ENCODE measurements around the gene S100A7A. TPM values are rescaled to one million over a fixed set of nuclear protein-coding genes. Genes with fewer than 3 reads are reported as not detected.

S100A7A gene
- total RNA-seq, 2 donors from 2014 or later = not detected

- H3K36me3 Mint-ChIP-seq (ENCODE audit: low read depth) = no peaks in the 10 kb centered on the region
- no peaks in the 10 kb centered on the region for H3K9me3 ChIP-seq (ENCODE audit: control insufficient read depth, low read length)
- H3K9ac ChIP-seq (ENCODE audit: extremely low read depth, low read length, poor library complexity, severe bottlenecking) = no peak overlapping the region
- no peak overlapping the region for H3K4me3 ChIP-seq (ENCODE audit: low read length)
- H3K27me3 Mint-ChIP-seq (ENCODE audit: insufficient read depth) = peaks cover 2% of the 10 kb centered on the region
- H3K27me3 ChIP-seq (ENCODE audit: control insufficient read depth, insufficient read depth, low read length, poor library complexity, severe bottlenecking) = peaks cover 17% of the 10 kb centered on the region
- no peak overlapping the region for H3K27ac Mint-ChIP-seq
- H3K4me1 ChIP-seq (ENCODE audit: control insufficient read depth, insufficient read depth, low read length) = no peaks in the 10 kb centered on the region
- WGBS, 2 experiments (ENCODE audit: insufficient coverage in 1 of 2, insufficient read length in 1 of 2) = 79 to 85% methylated on average over 3 of the region's 3 CpGs
- H3K36me3 ChIP-seq (ENCODE audit: control insufficient read depth, insufficient read depth, low read length) = no peaks in the 10 kb centered on the region
- no peaks in the 10 kb centered on the region for H3K4me1 Mint-ChIP-seq
- no peak overlapping the region for H3K27ac ChIP-seq (ENCODE audit: low read depth, low read length)
- no peaks in the 10 kb centered on the region for H3K9me3 Mint-ChIP-seq
- TF ChIP-seq CTCF (conservative IDR thresholded peaks at IDR 0.05) = no peak
- no peak overlapping the region for H3K4me3 Mint-ChIP-seq
- no peak for DNase-seq
Measured at GRCh38 chr1:153430561-153430960, 14.2 kb downstream of the S100A7A start.

GRCh38 chr1:153431002-153431401 is 14.7 kb downstream of the S100A7A start:
- no peaks in the 10 kb centered on the region for H3K36me3 Mint-ChIP-seq (ENCODE audit: low read depth)
- WGBS, 2 experiments (ENCODE audit: insufficient coverage in 1 of 2, insufficient read length in 1 of 2) = 86 to 88% methylated on average over 11 to 17 of the region's 17 CpGs

GRCh38 chr1:153431427-153431826 is 15.1 kb downstream of the S100A7A start:
- no peak for TF ChIP-seq CTCF (conservative IDR thresholded peaks at IDR 0.05)
- no peak overlapping the region for H3K27ac Mint-ChIP-seq
- no peaks in the 10 kb centered on the region for H3K4me1 Mint-ChIP-seq
- Histone ChIP-seq H3K9ac (ENCODE audit: extremely low read depth, low read length, poor library complexity, severe bottlenecking) (no peak overlapping the region), H3K4me1 (ENCODE audit: control insufficient read depth, insufficient read depth, low read length) (no peaks in the 10 kb centered on the region), H3K4me3 (ENCODE audit: low read length) (no peak overlapping the region), H3K9me3 (ENCODE audit: control insufficient read depth, low read length) (no peaks in the 10 kb centered on the region), H3K36me3 (ENCODE audit: control insufficient read depth, insufficient read depth, low read length) (no peaks in the 10 kb centered on the region), H3K27me3 (ENCODE audit: control insufficient read depth, insufficient read depth, low read length, poor library complexity, severe bottlenecking) (peaks cover 17% of the 10 kb centered on the region), H3K27ac (ENCODE audit: low read depth, low read length) (no peak overlapping the region)
- no peaks in the 10 kb centered on the region for H3K36me3 Mint-ChIP-seq (ENCODE audit: low read depth)
- H3K9me3 Mint-ChIP-seq = no peaks in the 10 kb centered on the region
- H3K27me3 Mint-ChIP-seq (ENCODE audit: insufficient read depth) = peaks cover 4% of the 10 kb centered on the region
- no peak overlapping the region for H3K4me3 Mint-ChIP-seq
- 73 to 84% methylated on average over 2 to 3 of the region's 3 CpGs for WGBS, 2 experiments (ENCODE audit: insufficient coverage in 1 of 2, insufficient read length in 1 of 2)
- no peak for DNase-seq

More at GRCh38 chr1:153431002-153431401, 14.7 kb downstream of the S100A7A start:
- no peaks in the 10 kb centered on the region for H3K4me1 ChIP-seq (ENCODE audit: control insufficient read depth, insufficient read depth, low read length)
- Mint-ChIP-seq H3K27ac (no peak overlapping the region), H3K4me1 (no peaks in the 10 kb centered on the region), H3K4me3 (no peak overlapping the region), H3K27me3 (ENCODE audit: insufficient read depth) (peaks cover 2% of the 10 kb centered on the region), H3K9me3 (no peaks in the 10 kb centered on the region)
- no peak overlapping the region for H3K9ac ChIP-seq (ENCODE audit: extremely low read depth, low read length, poor library complexity, severe bottlenecking)
- H3K27ac ChIP-seq (ENCODE audit: low read depth, low read length) = no peak overlapping the region
- no peak for DNase-seq
- no peak overlapping the region for H3K4me3 ChIP-seq (ENCODE audit: low read length)
- H3K27me3 ChIP-seq (ENCODE audit: control insufficient read depth, insufficient read depth, low read length, poor library complexity, severe bottlenecking) = peaks cover 17% of the 10 kb centered on the region
- no peaks in the 10 kb centered on the region for H3K9me3 ChIP-seq (ENCODE audit: control insufficient read depth, low read length)
- H3K36me3 ChIP-seq (ENCODE audit: control insufficient read depth, insufficient read depth, low read length) = no peaks in the 10 kb centered on the region
- no peak for TF ChIP-seq CTCF (conservative IDR thresholded peaks at IDR 0.05)
